A673 (cell line): ENCODE data around the gene SMYD3.

ENCODE experiments used
- EZH2 ChIP-seq: fragments of 200-600 bp; sonication (generic); IDR thresholded peaks from 2 replicates; pipeline ENCODE4 v1.6.1; 2017; ENCODE audit warnings: borderline replicate concordance, low read depth, mild to moderate bottlenecking, mixed read lengths, antibody characterized with exemption, low read length; ENCODE audit not compliant: poor library complexity, severe bottlenecking
- TF ChIP-seq, protein P1 (sequence below): fragments of 300-800, 200-600 bp; sonication (generic); conservative IDR thresholded peaks from 2 replicates; pipeline ENCODE4 v1.5.1; 2017; ENCODE audit warnings: low read depth, mild to moderate bottlenecking, antibody characterized with exemption, low read length, moderate library complexity, mixed read lengths

DNA sequence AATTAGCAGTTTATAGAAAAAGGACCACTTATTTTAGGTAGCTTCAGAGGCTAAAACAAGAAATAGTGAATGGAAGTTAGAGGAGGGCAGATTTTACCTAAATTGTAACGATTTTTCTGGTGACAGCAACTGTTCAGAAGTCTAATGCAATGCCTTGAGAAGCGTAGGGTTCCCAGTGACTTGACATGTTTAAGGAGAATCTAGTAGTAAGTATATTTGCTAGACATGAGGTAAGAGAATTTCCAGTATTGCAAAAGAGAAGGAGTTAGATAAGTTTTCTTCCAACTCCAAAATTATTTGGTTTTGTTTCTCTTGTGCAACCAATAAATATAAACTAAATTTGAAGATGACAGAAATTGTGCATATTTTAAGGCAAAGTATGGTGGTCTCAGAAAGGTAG, 140.0 kb downstream of the SMYD3 start:
- TF ChIP-seq, protein P1, sequence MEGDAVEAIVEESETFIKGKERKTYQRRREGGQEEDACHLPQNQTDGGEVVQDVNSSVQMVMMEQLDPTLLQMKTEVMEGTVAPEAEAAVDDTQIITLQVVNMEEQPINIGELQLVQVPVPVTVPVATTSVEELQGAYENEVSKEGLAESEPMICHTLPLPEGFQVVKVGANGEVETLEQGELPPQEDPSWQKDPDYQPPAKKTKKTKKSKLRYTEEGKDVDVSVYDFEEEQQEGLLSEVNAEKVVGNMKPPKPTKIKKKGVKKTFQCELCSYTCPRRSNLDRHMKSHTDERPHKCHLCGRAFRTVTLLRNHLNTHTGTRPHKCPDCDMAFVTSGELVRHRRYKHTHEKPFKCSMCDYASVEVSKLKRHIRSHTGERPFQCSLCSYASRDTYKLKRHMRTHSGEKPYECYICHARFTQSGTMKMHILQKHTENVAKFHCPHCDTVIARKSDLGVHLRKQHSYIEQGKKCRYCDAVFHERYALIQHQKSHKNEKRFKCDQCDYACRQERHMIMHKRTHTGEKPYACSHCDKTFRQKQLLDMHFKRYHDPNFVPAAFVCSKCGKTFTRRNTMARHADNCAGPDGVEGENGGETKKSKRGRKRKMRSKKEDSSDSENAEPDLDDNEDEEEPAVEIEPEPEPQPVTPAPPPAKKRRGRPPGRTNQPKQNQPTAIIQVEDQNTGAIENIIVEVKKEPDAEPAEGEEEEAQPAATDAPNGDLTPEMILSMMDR = no peak
- no peak for TF ChIP-seq EZH2
